GM12865 (cell line): ENCODE data around the gene OSTC.

Experiments used
- DNase-seq: peaks from one replicate; pipeline ENCODE4 v3.0.0; 2010; ENCODE audit warnings: low read depth
- H3K4me3 ChIP-seq: 2 replicates; pipeline ENCODE4 v1.5.1; 2011; ENCODE audit warnings: mild to moderate bottlenecking, low read depth, low read length, control low read depth
- CTCF ChIP-seq: IDR thresholded peaks from 2 replicates; pipeline ENCODE4 v1.5.1; 2011; ENCODE audit warnings: low read length, control low read depth, low read depth, inconsistent platforms; ENCODE audit not compliant: insufficient read depth; ENCODE audit errors: missing control alignments

Gene OSTC

GRCh38 chr4:108683479-108683878, 33.1 kb downstream of the OSTC start:
- TF ChIP-seq CTCF, result peak; percentile 1
- DNase-seq, result peak; percentile 28
- no peak overlapping the region for H3K4me3 ChIP-seq

DNA sequence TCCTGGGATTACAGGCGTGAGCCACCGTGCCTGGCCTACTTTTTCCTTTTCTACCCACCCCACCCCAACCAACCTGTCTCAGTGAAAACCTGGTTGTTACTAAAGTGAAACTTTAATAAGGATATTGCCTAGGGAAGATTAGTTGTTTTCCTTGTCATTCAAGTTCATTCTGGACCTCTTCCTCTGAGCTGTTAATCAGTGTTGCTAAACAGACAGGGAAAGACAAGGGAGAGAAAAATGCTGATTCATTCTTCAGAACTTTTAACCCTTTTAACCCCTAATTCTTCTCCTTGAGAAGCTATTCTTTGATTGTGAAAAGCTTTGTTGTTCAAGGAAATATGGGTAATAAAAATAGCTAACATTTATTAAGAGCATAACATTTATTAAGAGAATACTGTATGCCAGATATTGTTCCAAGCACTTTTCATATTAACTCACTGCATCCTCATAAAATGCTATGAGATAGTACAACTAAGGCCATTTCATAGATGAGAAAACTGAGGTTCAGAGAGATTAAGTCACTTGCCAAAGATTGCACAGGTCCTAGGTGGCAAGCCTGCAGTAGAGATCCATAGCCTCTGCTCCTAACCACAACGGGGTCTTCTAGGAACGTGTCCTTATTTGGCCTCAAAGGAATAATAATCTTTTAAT, 34.8 kb downstream of the OSTC start:
- no peak for TF ChIP-seq CTCF
- no peak for DNase-seq
- H3K4me3 ChIP-seq, result no peak overlapping the region

DNA sequence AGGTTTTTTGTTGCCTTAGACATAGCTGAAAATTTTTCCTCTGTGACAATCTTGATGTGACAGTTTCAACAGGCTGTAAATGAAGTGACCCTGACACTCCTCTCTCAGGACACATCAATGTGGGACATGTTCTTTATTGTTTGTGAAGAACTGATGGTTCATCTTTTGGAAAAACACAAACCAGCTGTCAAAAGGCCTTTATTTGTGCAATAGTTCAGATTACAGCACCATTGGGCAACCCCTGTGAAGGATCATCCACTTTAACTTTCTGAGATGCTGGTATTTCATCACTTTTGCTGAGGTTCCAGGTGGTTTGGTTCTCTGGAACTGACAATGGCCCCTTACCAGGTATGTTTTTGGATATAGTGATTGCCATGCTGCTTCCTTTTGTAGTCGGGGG, 40.3 kb downstream of the OSTC start:
- no peak overlapping the region for H3K4me3 ChIP-seq
- TF ChIP-seq CTCF, result no peak
- DNase-seq, result no peak

GRCh38 chr4:108693211-108693610, 42.8 kb downstream of the OSTC start:
- H3K4me3 ChIP-seq, result no peak overlapping the region
- DNase-seq, result no peak
- no peak for TF ChIP-seq CTCF

GRCh38 chr4:108693819-108694218, 43.4 kb downstream of the OSTC start:
- TF ChIP-seq CTCF, result no peak
- DNase-seq, result no peak
- H3K4me3 ChIP-seq, result no peak overlapping the region

DNA sequence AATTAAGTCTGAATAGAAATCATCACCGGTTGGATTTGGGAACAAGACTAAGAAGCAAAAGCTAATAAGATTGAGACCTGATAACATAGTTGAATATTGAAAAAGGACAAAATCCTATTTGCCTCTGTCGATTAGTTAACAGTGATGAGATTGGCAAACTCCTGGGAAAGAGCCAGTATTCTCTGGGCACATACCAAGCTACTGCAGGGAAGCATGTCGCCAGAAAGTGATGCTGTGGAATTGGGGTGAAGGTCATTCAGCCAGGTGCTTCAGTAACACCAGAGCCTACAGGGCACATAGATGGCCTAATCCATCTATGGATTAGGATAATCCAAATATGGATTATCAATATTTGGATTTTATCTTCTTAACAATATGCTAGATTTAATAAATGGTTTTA, 44.0 kb downstream of the OSTC start:
- H3K4me3 ChIP-seq, result no peak overlapping the region
- TF ChIP-seq CTCF, result no peak
- no peak for DNase-seq

DNA sequence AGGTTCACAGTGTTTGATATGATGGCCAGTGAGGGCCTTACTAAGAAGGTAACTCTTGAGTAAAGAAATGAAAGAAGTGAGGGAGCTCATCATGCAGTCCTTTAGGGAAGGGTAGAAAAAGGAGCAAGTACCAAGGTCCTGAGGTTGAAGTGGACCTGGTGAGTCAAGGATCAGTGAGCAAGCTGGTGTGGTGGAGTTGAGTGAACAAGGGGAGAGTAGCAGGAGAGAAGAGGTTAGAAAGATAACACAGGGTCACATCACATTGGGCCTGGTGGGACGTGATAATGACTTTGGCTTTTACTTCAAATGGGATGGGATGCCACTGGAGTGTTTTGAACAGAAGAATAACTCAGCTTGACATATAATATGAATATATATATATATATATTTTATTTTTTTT, 44.7 kb downstream of the OSTC start:
- no peak for TF ChIP-seq CTCF
- DNase-seq, result no peak
- H3K4me3 ChIP-seq, result no peak overlapping the region
